Fibroblast of mammary gland (primary cell): ENCODE data around the gene CDHR2.
"Not testable (repeated sequence)": the region's sequence is repeated elsewhere in the genome, so short reads cannot be mapped to it uniquely, and the experiment has no call there.

ENCODE experiments used
- DNase-seq: peaks from one replicate; pipeline ENCODE4 v3.0.0-alpha.2; 2010; ENCODE audit warnings: low read depth
- H3K4me3 ChIP-seq: 2 replicates; pipeline ENCODE4 v1.5.1; 2011; ENCODE audit warnings: low read depth, mild to moderate bottlenecking, low read length, moderate library complexity; ENCODE audit not compliant: control insufficient read depth
- CTCF ChIP-seq: conservative IDR thresholded peaks from 2 replicates; pipeline ENCODE4 v1.5.1; 2011; ENCODE audit warnings: low read depth, low read length, inconsistent platforms; ENCODE audit not compliant: control insufficient read depth, insufficient read depth

CDHR2 gene

GRCh38 chr5:176593273-176593869 is 44.2 kb downstream of the CDHR2 start:
- no peak for TF ChIP-seq CTCF
- no peak for DNase-seq
- H3K4me3 ChIP-seq = no peak overlapping the region

GRCh38 chr5:176594554-176594953 is 45.4 kb downstream of the CDHR2 start:
- H3K4me3 ChIP-seq = no peak overlapping the region
- DNase-seq = no peak
- no peak for TF ChIP-seq CTCF

GRCh38 chr5:176595386-176595943 is 46.3 kb downstream of the CDHR2 start:
- no peak for TF ChIP-seq CTCF
- H3K4me3 ChIP-seq = no peak overlapping the region
- no peak for DNase-seq

- no peak for DNase-seq
- no peak for TF ChIP-seq CTCF
- no peak overlapping the region for H3K4me3 ChIP-seq
These were observed 47.0 kb downstream of the CDHR2 start for GRCh38 chr5:176596069-176596644.

- H3K4me3 ChIP-seq = no peak overlapping the region
- DNase-seq = peak; percentile 28
- no peak for TF ChIP-seq CTCF
These were observed 47.7 kb downstream of the CDHR2 start for GRCh38 chr5:176596689-176597416.

- H3K4me3 ChIP-seq = no peak overlapping the region
These were observed 48.6 kb downstream of the CDHR2 start for GRCh38 chr5:176597417-176598389.

GRCh38 chr5:176599749-176600430 is 50.7 kb downstream of the CDHR2 start:
- H3K4me3 ChIP-seq, DNase-seq: not testable (repeated sequence)

More at GRCh38 chr5:176597417-176598389, 48.6 kb downstream of the CDHR2 start:
- TF ChIP-seq CTCF = no peak
- DNase-seq = no peak
